Mucosa of gallbladder (tissue), 1 donor: ENCODE measurements around the gene PLK5. TPM values are rescaled to one million over a fixed set of nuclear protein-coding genes. Genes with fewer than 3 reads are reported as not detected.
A peak's percentile ranks its signal among the peaks of the same experiment; 100 is the strongest.

Experiments used
- DNase-seq: peaks from one replicate; pipeline ENCODE4 v3.0.0-alpha.2; 2020; ENCODE audit warnings: low spot score
- total RNA-seq: library from RNA; stranded (reverse); gene quantifications from one replicate; pipeline ENCODE4 v1.2.1, GENCODE V29; 2021
- donor health status: DM: no; HTN: no; CAD: no.

The PLK5 gene
- total RNA-seq, 1 donor from 2014 or later = 0.89 TPM

GRCh38 chr19:1555487-1556389 lies 31.9 kb downstream of the PLK5 start:
- no peak for DNase-seq

GRCh38 chr19:1556390-1557070 lies 32.7 kb downstream of the PLK5 start:
- no peak for DNase-seq

GRCh38 chr19:1558552-1558951 lies 34.7 kb downstream of the PLK5 start:
- no peak for DNase-seq

- no peak for DNase-seq
These were observed 36.5 kb downstream of the PLK5 start for GRCh38 chr19:1560286-1560882.

GRCh38 chr19:1561236-1561842 lies 37.5 kb downstream of the PLK5 start:
- no peak for DNase-seq

GRCh38 chr19:1563251-1563650 lies 39.4 kb downstream of the PLK5 start:
- no peak for DNase-seq

- peak; percentile 76 for DNase-seq
These were observed 42.7 kb downstream of the PLK5 start for GRCh38 chr19:1566392-1567115.

GRCh38 chr19:1567116-1567847 lies 43.4 kb downstream of the PLK5 start:
- DNase-seq = no peak

- no peak for DNase-seq
These were observed 44.0 kb downstream of the PLK5 start for GRCh38 chr19:1567848-1568227.

- peak; percentile 78 for DNase-seq
These were observed 44.6 kb downstream of the PLK5 start, which contains the start of gene MEX3D for GRCh38 chr19:1568320-1569019. MEX3D (minus strand) TSS chr19:1568325; CDS start chr19:1568058, 267 bp downstream.

- no peak for DNase-seq
These were observed 46.1 kb downstream of the PLK5 start for GRCh38 chr19:1569997-1570396.

- no peak for DNase-seq
These were observed 47.0 kb downstream of the PLK5 start for GRCh38 chr19:1570836-1571235.

GRCh38 chr19:1571358-1571757 lies 47.5 kb downstream of the PLK5 start:
- DNase-seq = no peak

GRCh38 chr19:1572795-1573194 lies 48.9 kb downstream of the PLK5 start:
- no peak for DNase-seq

- DNase-seq = no peak
These were observed 50.7 kb downstream of the PLK5 start for GRCh38 chr19:1574354-1575136.

- no peak for DNase-seq
These were observed 51.7 kb downstream of the PLK5 start for GRCh38 chr19:1575323-1576241.

GRCh38 chr19:1576242-1577089 lies 52.6 kb downstream of the PLK5 start:
- no peak for DNase-seq
